GM12878 (cell line): ENCODE measurements around the gene KIF23. TPM values are rescaled to one million over a fixed set of nuclear protein-coding genes. Genes with fewer than 3 reads are reported as not detected.

Experiments
- ATAC-seq: fragments of 200-7000 bp; cut with Tn5 transposase; 3 replicates; pipeline ENCODE4 v1.9.1; 2020; ENCODE audit warnings: mild to moderate bottlenecking, moderate library complexity
- BruUV-seq: library from RNA; stranded (reverse); fragments of 400-500 nt; replicated peaks from 2 replicates; lab custom pipeline; 2021; lab: Mats Ljungman, UMichigan
- CTCF ChIA-PET: fragments of 300-600 bp; sonication (Branson Sonifier 250); formaldehyde crosslinking; extraction: SDS; loops from one replicate; lab custom pipeline; 2021; ENCODE audit warnings: inconsistent platforms; lab: Yijun Ruan, JAX
- POLR2A ChIA-PET: fragments of 350-600 bp; formaldehyde crosslinking; extraction: SDS; loops from one replicate; lab custom pipeline; 2021; ENCODE audit warnings: inconsistent platforms; lab: Charles Lee
- RAD21 ChIA-PET: fragments of 300-600 bp; sonication (Branson Sonifier 250); formaldehyde crosslinking; loops from one replicate; lab custom pipeline; 2023; ENCODE audit warnings: antibody characterized with exemption; ENCODE audit not compliant: unreplicated experiment; lab: Charles Lee
- SMC1A ChIA-PET: fragments of 300-600 bp; sonication (Branson Sonifier 250); formaldehyde crosslinking; loops from one replicate; lab custom pipeline; 2023; ENCODE audit not compliant: unreplicated experiment, uncharacterized antibody; lab: Charles Lee
- DNase-seq: peaks from one replicate; pipeline ENCODE4 v3.0.0-alpha.2; 2011; ENCODE audit warnings: low read depth, low spot score
- FAIRE-seq: peaks from 3 replicates; lab custom pipeline; 2011; peaks lifted over from hg19 to GRCh38; lab: Jason Lieb, UNC
- H2AFZ ChIP-seq: 2 replicates; pipeline ENCODE4 v1.6.0; 2011; ENCODE audit warnings: low read depth, low read length, control low read depth; ENCODE audit not compliant: control insufficient read depth
- H3K27ac ChIP-seq: 2 replicates; pipeline ENCODE4 v1.5.1; 2011; ENCODE audit warnings: control low read depth; ENCODE audit not compliant: control insufficient read depth, insufficient read depth
- H3K27me3 ChIP-seq, 2 experiments: replicated peaks in 1 of 2; 2 replicates each; pipeline versions ENCODE4 v1.6.0 to v1.6.1; 2011; ENCODE audit warnings: low read length in 1 of 2; ENCODE audit not compliant: control insufficient read depth in 2 of 2, insufficient read depth in 2 of 2
- H3K36me3 ChIP-seq, 2 experiments: 2 replicates each; pipeline ENCODE4 v1.5.1; 2011; ENCODE audit warnings: low read length in 1 of 2; ENCODE audit not compliant: control insufficient read depth in 2 of 2, insufficient read depth in 2 of 2
- H3K4me1 ChIP-seq: 2 replicates; pipeline ENCODE4 v1.6.1; 2011; ENCODE audit warnings: mild to moderate bottlenecking, low read length, moderate library complexity, mixed read lengths; ENCODE audit not compliant: control insufficient read depth, insufficient read depth
- H3K4me2 ChIP-seq: 2 replicates; pipeline ENCODE4 v1.6.0; 2011; ENCODE audit warnings: control low read depth; ENCODE audit not compliant: control insufficient read depth, insufficient read depth
- H3K4me3 ChIP-seq: fragments of 200-600 bp; sonication (generic); 2 replicates; pipeline ENCODE4 v1.5.1; 2016
- H3K79me2 ChIP-seq: 2 replicates; pipeline ENCODE4 v1.6.0; 2011; ENCODE audit warnings: low read length; ENCODE audit not compliant: control insufficient read depth, insufficient read depth
- H3K9ac ChIP-seq: 2 replicates; pipeline ENCODE4 v1.8.0; 2011; ENCODE audit warnings: low read length, control low read depth, mixed read lengths; ENCODE audit not compliant: control insufficient read depth, insufficient read depth
- H3K9me3 ChIP-seq: replicated peaks from 3 replicates; pipeline ENCODE4 v1.5.1; 2011; ENCODE audit warnings: mild to moderate bottlenecking, low read length; ENCODE audit not compliant: control insufficient read depth, insufficient read depth
- H4K20me1 ChIP-seq: 2 replicates; pipeline ENCODE4 v1.6.0; 2011; ENCODE audit not compliant: control insufficient read depth, insufficient read depth
- ASH2L ChIP-seq: fragments of 300-600, 200-600 bp; sonication (generic); IDR thresholded peaks from 2 replicates; pipeline ENCODE4 v1.6.1; 2017; ENCODE audit warnings: low read depth, mild to moderate bottlenecking, borderline replicate concordance
- BACH1 ChIP-seq: fragments of 450-650 bp; IDR thresholded peaks from 2 replicates; pipeline ENCODE4 v1.6.1; 2017; ENCODE audit warnings: mild to moderate bottlenecking, borderline replicate concordance
- BCL11A ChIP-seq: IDR thresholded peaks from 2 replicates; pipeline ENCODE4 v1.6.1; 2011; ENCODE audit warnings: low read depth, low read length
- CBFB ChIP-seq: IDR thresholded peaks from 2 replicates; pipeline ENCODE4 v1.6.1; 2016; ENCODE audit warnings: antibody characterized with exemption, low read depth
- MTA3 ChIP-seq: IDR thresholded peaks from 2 replicates; pipeline ENCODE4 v1.6.1; 2012; ENCODE audit warnings: low read length, inconsistent platforms, borderline replicate concordance
- MYB ChIP-seq: fragments of 150-350 bp; IDR thresholded peaks from 2 replicates; pipeline ENCODE4 v1.6.1; 2014; ENCODE audit warnings: mild to moderate bottlenecking, low read depth, low read length, borderline replicate concordance
- PML ChIP-seq: IDR thresholded peaks from 2 replicates; pipeline ENCODE4 v1.6.1; 2012; ENCODE audit warnings: low read length, inconsistent platforms
- TCF7 ChIP-seq: IDR thresholded peaks from 2 replicates; pipeline ENCODE4 v1.6.1; 2014; ENCODE audit warnings: antibody characterized with exemption, borderline replicate concordance
- YBX1 ChIP-seq: fragments of 450-650 bp; IDR thresholded peaks from 2 replicates; pipeline ENCODE4 v1.6.1; 2016; ENCODE audit warnings: antibody characterized with exemption
- WGBS: methylation state at CpG from one replicate; pipeline ENCODE4 v1.1.6; 2016; ENCODE audit warnings: low lambda C conversion rate; ENCODE audit not compliant: insufficient replicate concordance, insufficient coverage; ENCODE audit errors: missing lambda C conversion rate; 5-methylcytosine and 5-hydroxymethylcytosine counted together
- in situ Hi-C: fragments of 300-500 bp; cut with MboI; formaldehyde crosslinking; loops from 9 replicates; pipeline ENCODE4 v1.14.3; 2018; ENCODE audit warnings: mixed read lengths
- intact Hi-C: fragments of 100-400 bp; cut with micrococcal nuclease; formaldehyde crosslinking; loops from one replicate; pipeline ENCODE4 v1.14.2; 2022; ENCODE audit not compliant: unreplicated experiment
- polyA plus RNA-seq, 11 experiments: library from polyadenylated mRNA; depleted of rRNA in 4 of 11; unstranded in 6 of 11; stranded (reverse) in 5 of 11; fragments of >200 nt; fragmentation: Nextera tagmentation in 4 of 11; fragmentation: Illumina TruSeq in 1 of 11; extraction: Ambion mirVana in 4 of 11; extraction: Trizol in 1 of 11; gene quantifications; 1 replicate in 1 of 11; 2 replicates in 10 of 11; pipeline versions ENCODE4 v1.2.1 to v1.2.3, GENCODE V29; 2011 to 2016; ENCODE audit warnings: inconsistent platforms in 2 of 11, missing spikeins in 2 of 11, low read depth in 1 of 11
- total RNA-seq, 4 experiments: library from RNA; depleted of rRNA in 3 of 4; stranded (reverse); fragments of >200 nt in 3 of 4; fragmentation: Illumina TruSeq in 1 of 4; extraction: Trizol in 1 of 4; gene quantifications; 2 replicates each; pipeline versions ENCODE4 v1.2.1 to v1.2.3, GENCODE V29; 2013 to 2021
- TF ChIP-seq, protein P1 (sequence below): fragments of 450-650 bp; IDR thresholded peaks from 2 replicates; pipeline ENCODE4 v1.6.1; 2017; ENCODE audit warnings: mild to moderate bottlenecking, moderate library complexity
- TF ChIP-seq, protein P2 (sequence below): fragments of 450-650 bp; IDR thresholded peaks from 2 replicates; pipeline ENCODE4 v1.6.1; 2018; ENCODE audit warnings: borderline replicate concordance, mild to moderate bottlenecking; ENCODE audit not compliant: partially characterized antibody

KIF23 gene
- total and polyA plus RNA-seq, 10 of the 15 experiments (the other 5 are each of a cell fraction or from before 2014, with no cell fraction given) = 28.0 to 62.5 (median 46.6) TPM

DNA sequence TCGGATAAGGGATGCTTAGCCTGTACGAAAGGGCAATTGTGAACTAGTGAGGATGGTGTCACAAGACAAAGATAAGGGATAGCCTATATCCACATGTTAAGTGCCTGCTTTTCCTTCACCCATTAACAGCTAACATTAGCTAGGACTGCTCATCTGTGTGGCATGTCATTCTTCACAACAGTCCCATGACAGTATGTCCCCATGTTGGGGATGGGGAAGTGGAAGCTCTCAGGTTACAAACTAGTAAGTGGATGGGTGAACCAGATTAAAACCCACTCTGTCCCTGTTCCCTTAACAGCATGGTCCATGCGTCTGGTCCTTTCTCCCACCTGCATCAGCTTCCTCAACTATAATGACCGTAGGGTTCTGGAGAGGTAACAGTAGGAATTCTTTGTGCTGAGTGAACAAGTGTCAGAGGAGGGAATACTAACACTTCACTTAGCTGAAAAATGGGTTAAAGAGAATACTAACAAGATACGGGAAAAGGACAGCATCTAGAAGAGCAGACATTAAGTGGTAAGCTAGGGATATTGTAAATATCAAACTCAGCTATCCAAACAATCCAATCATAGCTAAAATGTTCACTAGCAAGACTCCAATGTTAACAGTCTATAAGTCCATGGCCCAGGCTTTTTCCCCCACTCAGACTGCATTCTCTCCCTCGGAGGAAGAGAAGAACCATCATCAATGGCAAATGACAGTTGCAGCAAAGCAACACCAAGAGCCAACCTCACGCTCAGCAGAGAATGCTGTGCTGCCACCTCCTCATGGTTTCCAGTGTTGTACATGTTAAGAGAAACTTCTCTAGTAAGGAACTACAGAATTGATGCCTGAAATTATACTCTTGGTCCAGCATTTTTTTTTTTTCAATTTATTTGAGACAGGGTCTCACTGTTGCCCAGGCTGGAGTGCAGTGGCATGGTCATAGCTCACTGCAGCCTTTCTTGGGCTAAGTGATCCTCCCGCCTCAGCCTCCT is 43.4 kb downstream of the KIF23 start (continued):
- TF ChIP-seq, protein P1, sequence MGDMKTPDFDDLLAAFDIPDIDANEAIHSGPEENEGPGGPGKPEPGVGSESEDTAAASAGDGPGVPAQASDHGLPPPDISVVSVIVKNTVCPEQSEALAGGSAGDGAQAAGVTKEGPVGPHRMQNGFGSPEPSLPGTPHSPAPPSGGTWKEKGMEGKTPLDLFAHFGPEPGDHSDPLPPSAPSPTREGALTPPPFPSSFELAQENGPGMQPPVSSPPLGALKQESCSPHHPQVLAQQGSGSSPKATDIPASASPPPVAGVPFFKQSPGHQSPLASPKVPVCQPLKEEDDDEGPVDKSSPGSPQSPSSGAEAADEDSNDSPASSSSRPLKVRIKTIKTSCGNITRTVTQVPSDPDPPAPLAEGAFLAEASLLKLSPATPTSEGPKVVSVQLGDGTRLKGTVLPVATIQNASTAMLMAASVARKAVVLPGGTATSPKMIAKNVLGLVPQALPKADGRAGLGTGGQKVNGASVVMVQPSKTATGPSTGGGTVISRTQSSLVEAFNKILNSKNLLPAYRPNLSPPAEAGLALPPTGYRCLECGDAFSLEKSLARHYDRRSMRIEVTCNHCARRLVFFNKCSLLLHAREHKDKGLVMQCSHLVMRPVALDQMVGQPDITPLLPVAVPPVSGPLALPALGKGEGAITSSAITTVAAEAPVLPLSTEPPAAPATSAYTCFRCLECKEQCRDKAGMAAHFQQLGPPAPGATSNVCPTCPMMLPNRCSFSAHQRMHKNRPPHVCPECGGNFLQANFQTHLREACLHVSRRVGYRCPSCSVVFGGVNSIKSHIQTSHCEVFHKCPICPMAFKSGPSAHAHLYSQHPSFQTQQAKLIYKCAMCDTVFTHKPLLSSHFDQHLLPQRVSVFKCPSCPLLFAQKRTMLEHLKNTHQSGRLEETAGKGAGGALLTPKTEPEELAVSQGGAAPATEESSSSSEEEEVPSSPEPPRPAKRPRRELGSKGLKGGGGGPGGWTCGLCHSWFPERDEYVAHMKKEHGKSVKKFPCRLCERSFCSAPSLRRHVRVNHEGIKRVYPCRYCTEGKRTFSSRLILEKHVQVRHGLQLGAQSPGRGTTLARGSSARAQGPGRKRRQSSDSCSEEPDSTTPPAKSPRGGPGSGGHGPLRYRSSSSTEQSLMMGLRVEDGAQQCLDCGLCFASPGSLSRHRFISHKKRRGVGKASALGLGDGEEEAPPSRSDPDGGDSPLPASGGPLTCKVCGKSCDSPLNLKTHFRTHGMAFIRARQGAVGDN = no peak
- TF ChIP-seq PML = peak; percentile 70; the same call in 1 of the 2 replicates
- no peak for TF ChIP-seq CBFB
- TF ChIP-seq MTA3 = 0 out of 2 replicates have a peak, but pooled peaks have one; percentile 46
- no peak for TF ChIP-seq BCL11A
- TF ChIP-seq BACH1 = no peak
- no peak for TF ChIP-seq ASH2L

DNA sequence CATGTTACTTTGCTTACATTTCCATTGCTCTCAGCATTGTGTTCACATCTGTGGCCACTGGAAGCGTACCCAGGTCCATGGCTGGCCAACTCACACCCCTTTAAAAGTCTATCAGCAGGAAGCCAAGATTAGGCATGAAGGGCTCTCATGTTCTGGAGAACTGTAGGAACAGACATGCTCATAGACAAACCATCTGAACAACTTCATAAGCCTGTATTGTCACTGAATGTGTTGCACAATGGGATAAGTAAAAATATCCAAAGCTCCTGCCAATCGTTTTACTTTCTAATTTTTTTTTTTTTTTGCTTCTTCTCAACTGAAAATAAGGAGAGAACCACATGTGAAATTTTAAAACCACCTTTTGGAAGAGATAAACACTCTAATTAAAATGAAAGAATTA is 44.9 kb downstream of the KIF23 start:
- H3K4me3 ChIP-seq = no peak overlapping the region
- no peak for ATAC-seq
- H3K27ac ChIP-seq = no peak overlapping the region
- ChIA-PET CTCF (no interaction called here), POLR2A (interaction anchor here (0.6 kb wide), 1 partner anchor 636 kb away, joined by 3 read pairs; no protein-coding TSS in a partner anchor), SMC1A (interaction anchor here (0.7 kb wide), 1 partner anchor 261 kb away, joined by 4 read pairs; no protein-coding TSS in a partner anchor), RAD21 (no interaction called here)
- FAIRE-seq = no peak
- peaks cover 19% of the 10 kb centered on the region for H3K79me2 ChIP-seq
- no TSS peak for BruUV-seq
- no peaks in the 10 kb centered on the region for H4K20me1 ChIP-seq
- DNase-seq = no peak
- no peak overlapping the region for H2AFZ ChIP-seq
- H3K9ac ChIP-seq = no peak overlapping the region
- intact Hi-C loops = no loop called here
- no peak overlapping the region for H3K4me2 ChIP-seq
- H3K36me3 ChIP-seq = peaks cover 6 to 14% of the 10 kb centered on the region in 2 experiments
- TF ChIP-seq MYB (no peak), YBX1 (no peak), TCF7 (no peak)
- TF ChIP-seq, protein P2, sequence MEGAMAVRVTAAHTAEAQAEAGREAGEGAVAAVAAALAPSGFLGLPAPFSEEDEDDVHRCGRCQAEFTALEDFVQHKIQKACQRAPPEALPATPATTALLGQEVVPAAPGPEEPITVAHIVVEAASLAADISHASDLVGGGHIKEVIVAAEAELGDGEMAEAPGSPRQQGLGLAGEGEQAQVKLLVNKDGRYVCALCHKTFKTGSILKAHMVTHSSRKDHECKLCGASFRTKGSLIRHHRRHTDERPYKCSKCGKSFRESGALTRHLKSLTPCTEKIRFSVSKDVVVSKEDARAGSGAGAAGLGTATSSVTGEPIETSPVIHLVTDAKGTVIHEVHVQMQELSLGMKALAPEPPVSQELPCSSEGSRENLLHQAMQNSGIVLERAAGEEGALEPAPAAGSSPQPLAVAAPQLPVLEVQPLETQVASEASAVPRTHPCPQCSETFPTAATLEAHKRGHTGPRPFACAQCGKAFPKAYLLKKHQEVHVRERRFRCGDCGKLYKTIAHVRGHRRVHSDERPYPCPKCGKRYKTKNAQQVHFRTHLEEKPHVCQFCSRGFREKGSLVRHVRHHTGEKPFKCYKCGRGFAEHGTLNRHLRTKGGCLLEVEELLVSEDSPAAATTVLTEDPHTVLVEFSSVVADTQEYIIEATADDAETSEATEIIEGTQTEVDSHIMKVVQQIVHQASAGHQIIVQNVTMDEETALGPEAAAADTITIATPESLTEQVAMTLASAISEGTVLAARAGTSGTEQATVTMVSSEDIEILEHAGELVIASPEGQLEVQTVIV = no peak
- H3K4me1 ChIP-seq = peaks cover 6% of the 10 kb centered on the region; the same call in 1 of the 2 replicates
- WGBS = 50% methylated on average over 2 of the region's 2 CpGs
- H3K27me3 ChIP-seq = no peaks in the 10 kb centered on the region
- no peaks in the 10 kb centered on the region for H3K9me3 ChIP-seq
- in situ Hi-C loops = no loop called here
